Fibroblast of villous mesenchyme (primary cell): ENCODE results near the gene DDX47. TPM values are rescaled to one million over a fixed set of nuclear protein-coding genes. Genes with fewer than 3 reads are reported as not detected.

Source experiments
- DNase-seq: peaks from one replicate; pipeline ENCODE4 v3.0.0-alpha.2; 2010; ENCODE audit warnings: low read depth
- H3K4me3 ChIP-seq: 2 replicates; pipeline ENCODE4 v1.5.1; 2011; ENCODE audit warnings: low read depth, mild to moderate bottlenecking, low read length
- CTCF ChIP-seq: IDR thresholded peaks from 2 replicates; pipeline ENCODE4 v1.5.1; 2012; ENCODE audit warnings: low read depth, mild to moderate bottlenecking, low read length; ENCODE audit not compliant: insufficient read depth
- total RNA-seq: library from RNA; depleted of rRNA; stranded (reverse); fragments of >200 nt; gene quantifications from 2 replicates; pipeline ENCODE4 v1.2.3, GENCODE V29; 2012

Gene DDX47
- total RNA-seq, 1 donor = 118 TPM

- no peak for DNase-seq
- no peak for TF ChIP-seq CTCF
- H3K4me3 ChIP-seq = no peak overlapping the region
Measured at GRCh38 chr12:12788131-12788530, 25.0 kb upstream of the DDX47 start.

GRCh38 chr12:12788675-12789368 lies 24.3 kb upstream of the DDX47 start:
- no peak overlapping the region for H3K4me3 ChIP-seq
- peak; percentile 81 for DNase-seq
- peak; percentile 72 for TF ChIP-seq CTCF

GRCh38 chr12:12790956-12791355 lies 22.2 kb upstream of the DDX47 start:
- H3K4me3 ChIP-seq = no peak overlapping the region
- TF ChIP-seq CTCF = no peak
- DNase-seq = no peak

- peak; percentile 45 for DNase-seq
- no peak overlapping the region for H3K4me3 ChIP-seq
- no peak for TF ChIP-seq CTCF
Measured at GRCh38 chr12:12791756-12792369, 21.3 kb upstream of the DDX47 start.

GRCh38 chr12:12792421-12792820 lies 20.7 kb upstream of the DDX47 start:
- no peak for DNase-seq
- H3K4me3 ChIP-seq = no peak overlapping the region

GRCh38 chr12:12794686-12795085 lies 18.5 kb upstream of the DDX47 start:
- DNase-seq = no peak
- TF ChIP-seq CTCF = no peak
- no peak overlapping the region for H3K4me3 ChIP-seq

More at GRCh38 chr12:12792421-12792820, 20.7 kb upstream of the DDX47 start:
- TF ChIP-seq CTCF = no peak
